Measurements from ENCODE around the gene TRIM63.

TRIM63 gene

GRCh38 chr1:26015358-26015757 is 52.1 kb downstream of the TRIM63 start:
- no peak for DNase-seq

DNA sequence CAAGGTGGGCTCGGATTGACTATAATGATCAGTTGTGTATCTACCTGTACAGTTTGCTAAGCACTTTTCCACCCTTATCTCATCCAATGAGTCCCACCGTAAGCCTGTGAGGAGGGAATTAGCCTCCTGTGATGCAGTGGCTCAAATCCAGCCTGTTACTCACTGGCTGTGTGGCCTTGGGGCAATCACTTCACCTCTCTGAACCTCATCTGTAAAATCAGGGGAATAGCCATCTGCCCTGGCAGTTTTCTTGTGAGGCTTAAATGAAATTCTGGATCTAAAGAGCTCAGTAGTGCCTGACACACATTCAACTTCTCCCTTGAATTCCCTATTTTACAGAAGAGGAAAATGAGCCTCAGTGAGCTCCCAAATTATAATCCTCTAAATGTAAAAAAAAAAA is 53.3 kb downstream of the TRIM63 start:
- no peak for DNase-seq

- DNase-seq: no peak
These were observed 54.6 kb downstream of the TRIM63 start for GRCh38 chr1:26012864-26013263.

GRCh38 chr1:26010825-26011224 is 56.6 kb downstream of the TRIM63 start:
- DNase-seq: no peak

- peak; percentile 57 for DNase-seq
These were observed 57.5 kb downstream of the TRIM63 start for GRCh38 chr1:26009796-26010447.

DNA sequence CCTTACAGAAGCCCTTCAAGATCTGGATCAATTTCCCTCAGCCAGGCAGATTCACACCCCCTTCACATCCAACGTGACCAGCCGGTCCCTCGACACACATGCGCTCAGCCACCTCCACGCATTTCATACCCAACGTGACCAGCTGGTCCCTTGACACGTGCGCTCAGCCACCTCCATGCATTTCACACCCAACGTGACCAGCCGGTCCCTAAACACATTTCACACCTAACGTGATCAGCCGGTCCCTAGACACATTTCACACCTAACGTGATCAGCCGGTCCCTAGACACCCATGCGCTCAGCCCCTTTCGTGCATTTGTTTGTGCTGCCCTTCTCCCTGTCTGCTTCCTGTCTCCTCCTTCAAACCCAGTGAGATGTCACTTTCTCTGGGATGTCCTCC is 60.7 kb downstream of the TRIM63 start:
- DNase-seq: no peak

GRCh38 chr1:26005434-26006105 is 61.9 kb downstream of the TRIM63 start:
- DNase-seq: no peak

DNA sequence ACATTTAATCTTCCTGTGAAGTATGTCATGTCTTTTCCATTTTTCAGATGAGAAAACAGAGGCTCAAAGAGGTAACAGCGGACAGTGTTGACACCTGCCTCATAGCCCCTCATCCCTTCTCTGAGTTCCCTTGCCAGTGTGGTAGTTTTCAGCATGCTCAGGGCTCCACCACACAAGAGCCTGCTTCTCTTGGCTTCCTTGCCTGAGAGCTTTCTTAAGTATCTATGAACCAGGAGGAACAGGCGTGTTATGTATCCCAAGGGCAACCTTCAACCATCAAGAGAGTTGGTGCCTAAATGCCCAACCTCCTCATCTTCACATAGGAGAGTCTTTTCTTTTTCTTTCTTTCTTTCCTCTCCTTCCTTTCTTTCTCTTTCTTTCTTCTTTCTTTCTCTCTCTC is 63.7 kb downstream of the TRIM63 start:
- DNase-seq: no peak

- no peak for DNase-seq
These were observed 64.2 kb downstream of the TRIM63 start for GRCh38 chr1:26003262-26003661.
